Aorta (tissue), 5 donors: ENCODE measurements around the gene CASP12. TPM values are rescaled to one million over a fixed set of nuclear protein-coding genes. Genes with fewer than 3 reads are reported as not detected.
"Not testable (repeated sequence)": the region's sequence is repeated elsewhere in the genome, so short reads cannot be mapped to it uniquely, and the experiment has no call there.

Experiments
- ATAC-seq: fragments of 200-7000 bp; cut with Tn5 transposase; one replicate; pipeline ENCODE4 v1.9.1; 2022; ENCODE audit warnings: moderate library complexity; ENCODE audit not compliant: low FRiP score
- DNase-seq, 2 donors: peaks; one replicate each; pipeline ENCODE4 v3.0.0-alpha.2; 2020
- H3K27ac ChIP-seq, 2 donors: one replicate each; pipeline ENCODE4 v1.5.1; 2013; ENCODE audit warnings: low read length in 2 of 2, mild to moderate bottlenecking in 2 of 2, moderate library complexity in 2 of 2, control low read depth in 1 of 2, inconsistent platforms in 1 of 2, low read depth in 1 of 2
- H3K27me3 ChIP-seq, 2 donors: one replicate each; pipeline ENCODE4 v1.6.1; 2013; ENCODE audit warnings: control low read depth in 1 of 2, low read length in 1 of 2, mild to moderate bottlenecking in 1 of 2, moderate library complexity in 1 of 2; ENCODE audit not compliant: insufficient read depth in 2 of 2, control insufficient read depth in 1 of 2
- H3K36me3 ChIP-seq, 2 donors: one replicate each; pipeline ENCODE4 v1.6.1; 2013; ENCODE audit warnings: control low read depth in 1 of 2, low read length in 1 of 2, mild to moderate bottlenecking in 1 of 2; ENCODE audit not compliant: insufficient read depth in 2 of 2, control insufficient read depth in 1 of 2
- H3K4me1 ChIP-seq, 2 donors: one replicate each; pipeline ENCODE4 v1.6.1; 2013; ENCODE audit warnings: low read length in 2 of 2, control low read depth in 1 of 2, mild to moderate bottlenecking in 1 of 2, moderate library complexity in 1 of 2; ENCODE audit not compliant: insufficient read depth in 2 of 2, control insufficient read depth in 1 of 2
- H3K4me3 ChIP-seq, 2 donors: one replicate each; pipeline ENCODE4 v1.5.1; 2013; ENCODE audit warnings: low read length in 2 of 2, control low read depth in 1 of 2, mild to moderate bottlenecking in 1 of 2
- H3K9me3 ChIP-seq: one replicate; pipeline ENCODE4 v1.6.1; 2013; ENCODE audit warnings: mild to moderate bottlenecking, low read length; ENCODE audit not compliant: control insufficient read depth
- WGBS, 2 donors: extraction: QIAGEN DNeasy Blood & Tissue Kit; methylation state at CpG; one replicate each; pipeline ENCODE4 v1.1.7; 2013; 5-methylcytosine and 5-hydroxymethylcytosine counted together
- intact Hi-C, 2 donors: fragments of 100-400 bp; cut with DNase I; formaldehyde crosslinking; loops; one replicate each; pipeline versions ENCODE4 v1.14.2 to v1.15.0; 2022
- long read RNA-seq, 2 donors: library from polyadenylated mRNA; unstranded; transcript quantifications; one replicate each; pipeline ENCODE4 v2.0.0, GENCODE V29; 2020 to 2021
- polyA plus RNA-seq, 2 donors: library from polyadenylated mRNA; stranded (reverse); fragments of 200-250 nt; gene quantifications; one replicate each; pipeline ENCODE4 v1.2.3, GENCODE V29; 2013
- total RNA-seq, 2 donors: library from RNA; stranded (reverse); fragmentation: NEBNext Ultra II Directional; extraction: Animal tissue kit (Norgen Biotek cat#: 25700); gene quantifications; one replicate each; pipeline ENCODE4 v1.2.1, GENCODE V29; 2021
- donor health status: healthy with polysubstance abuse.
- donor health status: Bipolar disorder and iron deficiency.
- donor health status: DM: no; HTN: no; CAD: no.
- donor health status: DM: no; HTN: no; CAD: no.
- donor health status: DM: yes; HTN: yes; CAD: no.

Gene CASP12
- total RNA-seq, result 1 to 10 TPM; 2.6 to 5.0 TPM
- polyA plus RNA-seq, result 1 to 10 TPM; 2.4 to 5.0 TPM
- long read RNA-seq, donor 1, partial matches to known transcripts, result 1 of 3 reads
- long read RNA-seq, donor 1, other reads (novel, unspliced or antisense), result 1 of 3 reads
- long read RNA-seq, donor 2, partial matches to known transcripts, result 1 of 3 reads
- long read RNA-seq, donor 2, other reads (novel, unspliced or antisense), result 1 of 3 reads

DNA sequence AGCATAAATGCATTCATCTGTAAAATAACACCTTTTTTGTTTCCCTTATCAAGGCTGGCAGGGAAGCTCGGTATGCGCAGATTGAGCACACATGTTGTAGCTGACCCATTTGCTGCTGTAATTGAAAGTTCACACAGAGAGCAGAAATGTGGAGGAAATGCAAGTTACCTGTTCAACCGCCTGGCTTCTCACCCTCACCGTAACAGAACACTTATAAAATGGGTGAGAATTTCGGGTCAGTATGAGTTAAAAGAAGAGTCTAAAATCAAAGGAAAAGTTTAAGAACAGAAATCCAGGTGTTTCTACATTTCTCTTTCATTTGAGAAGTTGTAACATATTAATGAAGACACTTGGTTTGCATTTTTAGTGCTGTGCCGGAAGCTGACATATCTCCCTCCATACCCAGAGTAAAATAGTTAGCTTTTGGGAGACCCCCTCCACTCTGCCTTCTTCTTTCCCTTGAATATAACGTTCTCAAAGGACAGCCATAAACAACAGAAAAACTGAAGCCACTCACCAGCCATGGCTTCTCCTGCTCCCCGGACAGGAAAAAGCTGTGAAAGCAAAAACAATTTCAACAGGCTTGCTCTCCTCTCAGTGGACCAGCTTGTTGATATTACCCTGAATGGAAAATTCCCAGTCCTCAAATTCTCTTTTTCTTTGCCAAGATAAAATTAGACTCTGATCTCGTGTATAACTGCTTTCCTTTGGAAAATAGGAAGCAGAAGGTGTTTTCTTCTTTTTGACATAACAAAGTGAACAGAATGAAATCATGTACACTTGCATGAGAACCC lies at the start of gene CASP12:
Gene CASP12 (minus strand): TSS at position 570 of the 794 bp plus-strand sequence.
- peak within 1 kb of the TSS; percentile 98 to 99 for H3K4me3 ChIP-seq
- DNase-seq, result no peak
- H3K27ac ChIP-seq, result peak within 1 kb of the TSS; percentile 71 to 76
- no peaks in the 10 kb centered on the region for H3K9me3 ChIP-seq
- WGBS, 2 donors, result 3 to 6% methylated on average over 9 of the region's 9 CpGs
- peak; percentile 79 for ATAC-seq
- H3K4me1 ChIP-seq, result peaks cover 6% of the 10 kb centered on the region in 2 donors
- no peaks in the 10 kb centered on the region for H3K27me3 ChIP-seq
- intact Hi-C loops, result loop anchor here in 1 of 2 donors (5.0 kb wide), 1 partner anchor 69 kb away; the partner anchor contains the start of gene CASP4
- no peaks in the 10 kb centered on the region for H3K36me3 ChIP-seq

DNA sequence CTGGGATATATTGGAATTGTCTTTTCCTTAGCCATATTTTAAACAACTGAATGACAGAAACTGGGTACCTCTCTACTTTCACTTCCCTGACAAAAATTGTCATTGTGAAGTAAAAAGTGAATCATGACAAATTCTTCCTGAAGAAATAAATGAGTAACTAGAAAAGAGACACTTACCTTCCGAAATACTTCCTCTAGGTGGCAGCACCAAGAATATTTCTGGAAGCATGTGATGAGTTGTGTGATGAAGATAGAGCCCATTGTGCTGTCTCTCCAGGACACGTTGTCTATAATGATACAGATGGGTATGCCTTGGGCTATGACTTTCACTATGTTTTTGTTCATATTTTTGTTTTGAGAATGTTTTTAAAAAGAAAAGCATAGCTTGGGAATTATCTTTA lies 48.6 kb upstream of the CASP12 start:
- intact Hi-C loops, result no loop called here
- Histone ChIP-seq H3K9me3 (no peaks in the 10 kb centered on the region), H3K27me3 (no peaks in the 10 kb centered on the region), H3K4me1 (no peaks in the 10 kb centered on the region), H3K4me3 (no peak overlapping the region), H3K36me3 (peaks cover 12 to 16% of the 10 kb centered on the region in 2 donors), H3K27ac (no peak overlapping the region)
- 27 to 31% methylated on average over 2 of the region's 2 CpGs for WGBS, 2 donors
- ATAC-seq (no peak), DNase-seq (no peak)

DNA sequence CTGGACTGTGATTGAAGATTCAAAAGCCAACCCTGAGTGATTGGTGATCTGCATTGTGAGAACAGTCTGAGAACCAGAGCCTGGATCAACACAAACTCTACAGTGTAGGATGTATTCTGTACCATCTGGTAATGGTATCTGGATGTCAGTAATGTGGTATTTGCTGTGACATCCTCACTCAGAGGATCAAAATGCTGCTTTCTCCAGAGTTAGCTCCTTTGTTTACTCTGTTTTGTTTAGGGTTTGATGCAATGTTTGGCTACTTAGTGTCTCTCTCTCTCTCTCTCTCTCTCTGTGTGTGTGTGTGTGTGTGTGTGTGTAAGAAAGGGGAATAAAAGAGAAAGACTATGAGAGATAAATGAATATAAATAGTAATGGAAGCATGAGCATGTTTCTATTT lies 45.8 kb upstream of the CASP12 start:
- Histone ChIP-seq H3K4me1 (no peaks in the 10 kb centered on the region), H3K9me3 (no peaks in the 10 kb centered on the region), H3K27ac (no peak overlapping the region), H3K36me3 (peaks cover 5% of the 10 kb centered on the region in 2 donors), H3K27me3 (no peaks in the 10 kb centered on the region), H3K4me3 (no peak overlapping the region)
- ATAC-seq (no peak), DNase-seq (no peak)
- intact Hi-C loops, result no loop called here

DNA sequence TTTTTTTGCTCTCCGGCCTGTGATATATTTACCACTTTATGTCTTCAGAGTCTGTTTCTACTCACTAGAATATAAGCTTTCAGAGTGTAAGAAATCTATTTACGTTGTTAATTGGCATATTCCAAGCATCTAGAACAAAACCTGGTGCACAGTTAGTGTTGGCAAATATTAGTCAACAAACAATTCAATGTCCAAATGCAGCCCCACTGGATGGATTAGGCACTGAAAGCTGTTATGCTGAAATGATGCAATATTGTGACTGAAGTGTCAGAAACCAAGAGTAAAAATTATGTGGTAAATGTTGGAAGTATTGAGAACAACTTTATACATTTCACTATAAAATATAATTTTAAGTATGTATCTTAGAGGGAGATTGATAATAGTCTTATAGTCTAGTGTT lies 45.3 kb upstream of the CASP12 start:
- H3K36me3 ChIP-seq, result peaks cover 4 to 5% of the 10 kb centered on the region in 2 donors

DNA sequence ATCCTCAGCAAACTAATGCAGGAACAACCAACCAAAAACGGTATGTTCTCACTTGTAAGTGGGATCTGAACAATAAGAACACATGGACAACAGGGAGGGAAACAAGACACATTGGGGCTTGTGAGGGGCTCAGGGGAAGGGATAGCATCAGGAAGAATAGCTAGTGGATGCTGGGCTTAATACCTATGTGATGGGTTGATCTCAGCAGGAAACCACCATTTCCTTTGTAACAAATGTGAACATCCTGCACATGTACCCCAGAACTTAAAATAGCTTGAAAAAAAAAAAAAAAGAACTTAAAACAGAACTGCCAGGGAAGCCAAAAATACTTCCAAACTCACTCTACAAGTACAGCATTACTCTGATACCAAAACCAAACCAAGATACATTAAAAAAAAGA lies 36.3 kb upstream of the CASP12 start:
- Histone ChIP-seq H3K4me1 (no peaks in the 10 kb centered on the region), H3K9me3 (no peaks in the 10 kb centered on the region), H3K27ac (no peak overlapping the region), H3K36me3 (no peaks in the 10 kb centered on the region), H3K27me3 (no peaks in the 10 kb centered on the region), H3K4me3 (no peak overlapping the region)
- no peak for ATAC-seq
- intact Hi-C loops, result no loop called here
- no peak for DNase-seq
- WGBS, 2 donors, result 79 to 84% methylated on average over 1 of the region's 1 CpG

More for the DNA sequence above, 45.3 kb upstream of the CASP12 start:
- H3K27ac ChIP-seq, result no peak overlapping the region
- intact Hi-C loops, result no loop called here
- 36 to 42% methylated on average over 2 of the region's 2 CpGs for WGBS, 2 donors
- H3K4me1 ChIP-seq, result no peaks in the 10 kb centered on the region
- H3K4me3 ChIP-seq, result no peak overlapping the region
- DNase-seq (no peak), ATAC-seq (no peak)
- no peaks in the 10 kb centered on the region for H3K9me3 ChIP-seq
- H3K27me3 ChIP-seq, result no peaks in the 10 kb centered on the region

DNA sequence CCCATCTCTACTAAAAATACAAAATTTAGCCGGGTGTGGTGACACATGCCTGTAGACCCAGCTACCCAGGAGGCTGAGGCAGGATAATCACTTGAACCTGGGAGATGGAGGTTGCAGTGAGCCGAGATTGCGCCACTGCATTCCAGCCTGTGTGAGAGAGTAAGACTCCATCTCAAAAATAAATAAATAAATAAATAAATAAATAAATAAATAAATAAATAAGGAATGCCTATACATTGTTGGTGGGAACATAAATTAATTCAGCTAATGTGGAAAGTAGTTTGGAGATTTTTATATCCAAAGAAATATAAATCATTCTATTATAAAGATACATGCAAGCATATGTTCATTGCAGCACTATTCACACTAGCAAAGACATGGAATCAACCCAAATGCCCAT lies 35.8 kb upstream of the CASP12 start:
- 95 to 97% methylated on average over 3 of the region's 3 CpGs for WGBS, 2 donors
- H3K4me1 ChIP-seq, H3K4me3 ChIP-seq, ATAC-seq, H3K9me3 ChIP-seq, H3K36me3 ChIP-seq, H3K27me3 ChIP-seq, DNase-seq, intact Hi-C loops, H3K27ac ChIP-seq: not testable (repeated sequence)

DNA sequence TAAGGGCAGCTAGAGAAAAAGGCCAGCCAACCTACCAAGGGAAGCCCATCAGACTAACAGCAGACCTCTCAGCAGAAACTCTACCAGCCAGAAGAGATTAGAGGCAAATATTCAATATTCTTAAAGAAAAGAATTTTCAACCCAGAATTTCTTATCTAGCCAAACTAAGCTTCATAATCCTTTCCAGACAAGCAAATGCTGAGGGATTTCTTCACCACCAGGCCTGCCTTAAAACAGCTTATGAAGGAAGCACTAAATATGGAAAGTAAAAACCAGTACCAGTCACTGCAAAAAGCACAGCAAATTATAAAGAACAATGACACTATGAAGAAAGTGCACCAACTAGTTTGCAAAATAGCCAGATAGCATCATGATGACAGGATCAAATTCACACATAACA lies 30.6 kb upstream of the CASP12 start:
- DNase-seq (no peak), ATAC-seq (no peak)
- H3K4me1 ChIP-seq, result no peaks in the 10 kb centered on the region
- H3K27me3 ChIP-seq, result no peaks in the 10 kb centered on the region
- intact Hi-C loops, result no loop called here
- H3K9me3 ChIP-seq, result no peaks in the 10 kb centered on the region
- no peak overlapping the region for H3K27ac ChIP-seq
- H3K36me3 ChIP-seq, result no peaks in the 10 kb centered on the region
- H3K4me3 ChIP-seq, result no peak overlapping the region

DNA sequence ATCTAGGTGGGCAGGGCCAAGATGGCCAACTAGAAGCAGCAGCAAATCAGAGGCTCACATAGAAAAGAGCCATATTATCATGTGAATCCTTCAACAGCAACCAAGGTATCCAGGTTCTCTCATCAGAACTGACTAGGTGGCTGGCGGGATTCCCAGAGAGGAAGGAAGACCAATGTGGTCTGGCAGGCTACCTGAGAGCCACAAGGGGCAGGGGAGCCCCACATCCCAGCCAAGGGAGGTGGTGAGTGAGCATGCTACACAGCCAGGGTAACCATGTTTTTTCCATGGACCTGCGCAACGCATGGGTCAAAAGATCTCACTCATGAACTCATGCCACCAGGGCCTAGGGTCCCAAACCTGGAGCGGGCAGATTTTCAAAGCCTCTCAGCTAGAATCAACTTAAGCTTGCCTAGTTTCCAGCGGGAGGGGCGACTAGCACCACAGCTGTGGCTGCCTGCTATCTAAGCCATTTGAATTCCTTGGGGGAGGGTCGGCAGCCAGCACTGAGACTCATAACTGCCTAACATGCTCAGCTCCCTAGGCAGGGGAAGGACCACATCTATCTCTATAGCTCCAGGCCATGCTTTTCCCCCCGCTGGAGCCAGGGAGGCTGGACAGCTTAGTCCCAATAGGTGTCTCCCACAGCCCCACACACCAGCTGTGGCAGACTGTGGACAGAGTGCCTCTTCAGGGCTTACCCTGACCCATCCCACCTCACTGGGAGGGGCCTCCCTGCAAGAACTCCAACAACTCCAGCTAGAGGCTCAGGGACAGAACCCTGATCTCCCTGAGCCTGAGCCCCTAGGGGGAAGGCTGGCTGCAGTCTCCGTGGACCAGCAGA lies 28.7 kb upstream of the CASP12 start:
- DNase-seq (no peak), ATAC-seq (no peak)
- no peak overlapping the region for H3K4me3 ChIP-seq
- H3K27me3 ChIP-seq, result no peaks in the 10 kb centered on the region
- H3K4me1 ChIP-seq, result no peaks in the 10 kb centered on the region
- H3K27ac ChIP-seq, result no peak overlapping the region
- intact Hi-C loops, result no loop called here
- no peaks in the 10 kb centered on the region for H3K36me3 ChIP-seq
- H3K9me3 ChIP-seq, result no peaks in the 10 kb centered on the region
- WGBS, 2 donors, result 72 to 75% methylated on average over 9 of the region's 9 CpGs
